HepG2 (cell line): ENCODE data around the gene MAPK12. TPM values are rescaled to one million over a fixed set of nuclear protein-coding genes. Genes with fewer than 3 reads are reported as not detected.

Experiments
- ATAC-seq: fragments of 200-7000 bp; cut with Tn5 transposase; 3 replicates; pipeline ENCODE4 v1.9.1; 2020; ENCODE audit warnings: mild to moderate bottlenecking, moderate library complexity
- BruUV-seq: library from RNA; stranded (reverse); fragments of 400-500 nt; replicated peaks from 2 replicates; lab custom pipeline; 2021; lab: Mats Ljungman, UMichigan
- CTCF ChIA-PET: fragments of 300-600 bp; formaldehyde crosslinking; extraction: SDS; loops from one replicate; lab custom pipeline; 2021; ENCODE audit warnings: low total read pairs, inconsistent platforms, low intra/inter-chr PET ratio; lab: Yijun Ruan, JAX
- POLR2A ChIA-PET: fragments of 350-600 bp; sonication (Branson Sonifier 250); formaldehyde crosslinking; loops from one replicate; lab custom pipeline; 2020; ENCODE audit warnings: antibody characterized with exemption, inconsistent platforms; lab: Yijun Ruan, JAX
- DNase-seq: peaks from one replicate; pipeline ENCODE4 v3.0.0-alpha.2; 2015; ENCODE audit warnings: low spot score
- FAIRE-seq: peaks from 3 replicates; lab custom pipeline; 2011; peaks lifted over from hg19 to GRCh38; lab: Jason Lieb, UNC
- H2AFZ ChIP-seq: one replicate; pipeline ENCODE4 v1.6.1; 2011; ENCODE audit warnings: low read length, inconsistent platforms
- H3K27ac ChIP-seq: fragments of 300-600 bp; 3 replicates; pipeline ENCODE4 v1.8.0; 2011; ENCODE audit warnings: mixed run types, mild to moderate bottlenecking, mixed read lengths, low read length, inconsistent platforms; ENCODE audit not compliant: insufficient read depth; ENCODE audit errors: extremely low read length
- H3K27me3 ChIP-seq, 2 experiments: fragments of 200-600 bp in 1 of 2; 2 replicates in 1 of 2; 3 replicates in 1 of 2; pipeline versions ENCODE4 v1.6.0 to v1.8.0; 2011; ENCODE audit warnings: low read length in 2 of 2, mild to moderate bottlenecking in 2 of 2, moderate library complexity in 2 of 2, inconsistent platforms in 1 of 2; ENCODE audit not compliant: insufficient read depth in 2 of 2, control insufficient read depth in 1 of 2
- H3K36me3 ChIP-seq, 2 experiments: fragments of 200-600 bp in 1 of 2; replicated peaks in 1 of 2; 2 replicates in 1 of 2; 3 replicates in 1 of 2; pipeline versions ENCODE4 v1.5.1 to v1.8.0; 2011; ENCODE audit warnings: low read length in 2 of 2, inconsistent platforms in 1 of 2; ENCODE audit not compliant: insufficient read depth in 2 of 2, control insufficient read depth in 1 of 2
- H3K4me1 ChIP-seq: 2 replicates; pipeline ENCODE4 v1.5.1; 2012; ENCODE audit warnings: low read length, inconsistent platforms; ENCODE audit not compliant: insufficient read depth
- H3K4me2 ChIP-seq: 2 replicates; pipeline ENCODE4 v1.6.0; 2011; ENCODE audit warnings: low read depth, low read length, inconsistent platforms
- H3K4me3 ChIP-seq, 3 experiments: fragments of 200-600 bp in 1 of 3; sonication (generic), shearing (Covaris generic) in 1 of 3; replicated peaks in 1 of 3; 2 replicates each; pipeline ENCODE4 v1.5.1; 2011 to 2016; ENCODE audit warnings: low read length in 3 of 3, inconsistent platforms in 2 of 3, low read depth in 2 of 3, mild to moderate bottlenecking in 2 of 3, control low read depth in 1 of 3, mixed read lengths in 1 of 3; ENCODE audit not compliant: insufficient read depth in 1 of 3
- H3K79me2 ChIP-seq: one replicate; pipeline ENCODE4 v1.6.1; 2011; ENCODE audit warnings: low read length, inconsistent platforms; ENCODE audit not compliant: insufficient read depth
- H3K9ac ChIP-seq: 2 replicates; pipeline ENCODE4 v1.6.0; 2011; ENCODE audit warnings: mild to moderate bottlenecking, low read depth, low read length, inconsistent platforms; ENCODE audit not compliant: insufficient read depth
- H3K9me3 ChIP-seq: 2 replicates; pipeline ENCODE4 v1.5.1; 2012; ENCODE audit warnings: mild to moderate bottlenecking, low read length
- H4K20me1 ChIP-seq: 2 replicates; pipeline ENCODE4 v1.6.0; 2011; ENCODE audit warnings: inconsistent platforms, mild to moderate bottlenecking, low read length, moderate library complexity; ENCODE audit not compliant: insufficient read depth
- AGO1 ChIP-seq: fragments of 200-400 bp; formaldehyde crosslinking; IDR thresholded peaks from 2 replicates; pipeline ENCODE4 v1.6.1; 2017; ENCODE audit warnings: mild to moderate bottlenecking, low read depth, low read length, moderate library complexity; ENCODE audit not compliant: poor library complexity, severe bottlenecking
- KAT2B ChIP-seq: fragments of 150-350 bp; IDR thresholded peaks from 2 replicates; pipeline ENCODE4 v1.6.1; 2014; ENCODE audit warnings: low read depth, low read length, borderline replicate concordance
- REST ChIP-seq, 2 experiments: IDR thresholded peaks; 2 replicates each; pipeline ENCODE4 v1.6.1; 2011 to 2012; ENCODE audit warnings: low read length in 2 of 2, borderline replicate concordance in 1 of 2, low read depth in 1 of 2, mild to moderate bottlenecking in 1 of 2, moderate library complexity in 1 of 2
- WGBS: methylation state at CpG from one replicate; pipeline ENCODE4 v1.1.6; 2017; ENCODE audit warnings: low lambda C conversion rate; 5-methylcytosine and 5-hydroxymethylcytosine counted together
- in situ Hi-C: cut with HindIII; loops from 2 replicates; pipeline ENCODE4 v1.10.0; 2017; ENCODE audit warnings: low pct_unique_long_range_greater_than_20kb; ENCODE audit not compliant: extremely low pct_ligation_motif_present
- intact Hi-C: fragments of 100-400 bp; cut with micrococcal nuclease; formaldehyde crosslinking; loops from one replicate; pipeline ENCODE4 v1.10.0; 2022; ENCODE audit not compliant: unreplicated experiment
- polyA plus RNA-seq, 8 experiments: library from polyadenylated mRNA; depleted of rRNA in 3 of 8; stranded (reverse) in 7 of 8; unstranded in 1 of 8; fragments of >200 nt; fragmentation: Illumina TruSeq in 4 of 8; extraction: Trizol in 4 of 8; gene quantifications; 2 replicates each; pipeline versions ENCODE4 v1.2.1 to v1.2.3, GENCODE V29; 2011 to 2016; ENCODE audit warnings: low read depth in 4 of 8, missing spikeins in 1 of 8, mixed read lengths in 1 of 8; ENCODE audit not compliant: insufficient read depth in 1 of 8
- total RNA-seq, 5 experiments: library from RNA; depleted of rRNA; stranded (reverse); fragments of >200 nt; fragmentation: Illumina TruSeq; extraction: Trizol; gene quantifications; 2 replicates each; pipeline ENCODE4 v1.2.3, GENCODE V29; 2016; ENCODE audit warnings: low read depth in 1 of 5

MAPK12 gene
- total and polyA plus RNA-seq, 2 of the 13 experiments (the other 11 are each of a cell fraction or from before 2014, with no cell fraction given) = 22.2 to 23.3 TPM

GRCh38 chr22:50266994-50267393 lies 5.5 kb upstream of the MAPK12 start (continued):
- no peak for TF ChIP-seq KAT2B

DNA sequence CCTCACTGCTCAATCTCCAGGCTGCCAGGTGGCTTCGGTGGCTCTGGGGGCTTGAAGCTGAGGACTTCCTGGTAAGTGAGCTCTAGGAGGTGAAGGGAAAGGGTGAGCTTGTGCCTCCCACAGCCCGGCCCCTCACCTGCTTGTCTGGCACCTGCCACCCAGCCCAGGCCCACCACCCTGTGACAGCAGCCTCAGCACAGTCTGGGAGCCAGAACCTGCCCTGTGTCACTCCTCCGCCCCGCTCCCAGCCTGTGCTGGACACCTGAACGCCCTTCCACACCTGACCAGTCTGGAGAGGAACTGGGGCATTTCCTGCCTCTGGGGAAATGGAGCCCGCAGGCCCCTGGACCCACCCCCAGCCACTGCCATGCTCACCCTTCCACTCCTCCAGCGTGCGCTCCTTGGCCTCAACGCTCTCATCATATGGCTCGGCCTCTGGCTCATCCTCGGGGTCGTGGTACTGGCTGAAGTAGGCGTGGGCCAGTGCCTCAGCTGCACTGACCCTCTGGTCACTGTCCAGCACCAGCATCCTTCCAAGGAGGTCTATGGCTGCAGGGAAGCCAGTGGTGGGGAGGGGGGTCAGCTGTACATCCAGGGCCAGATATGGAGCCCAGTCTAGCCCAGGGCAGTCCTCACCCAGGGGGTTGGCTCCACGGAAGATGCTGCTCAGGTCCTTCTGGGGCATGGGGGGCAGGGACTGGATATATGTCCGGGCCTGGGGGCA lies 3.6 kb upstream of the MAPK12 start:
- no peak overlapping the region for H3K4me3 ChIP-seq
- POLR2A ChIA-PET = no interaction called here

More for the DNA sequence above, 3.6 kb upstream of the MAPK12 start:
- no TSS peak for BruUV-seq
- H3K9me3 ChIP-seq = no peaks in the 10 kb centered on the region
- H3K79me2 ChIP-seq = no peaks in the 10 kb centered on the region
- H3K4me1 ChIP-seq = peaks cover 45% of the 10 kb centered on the region
- FAIRE-seq = no peak
- no peak overlapping the region for H2AFZ ChIP-seq
- in situ Hi-C loops (no loop called here), intact Hi-C loops (no loop called here)
- peaks cover 19 to 57% of the 10 kb centered on the region in 2 experiments for H3K27me3 ChIP-seq
- H4K20me1 ChIP-seq = peaks cover 4% of the 10 kb centered on the region; the same call in 1 of the 2 replicates
- DNase-seq = no peak
- no peak overlapping the region for H3K9ac ChIP-seq
- H3K27ac ChIP-seq = no peak overlapping the region
- peak; percentile 24 to 43; a peak in 3 of 4 replicates for TF ChIP-seq REST (IDR thresholded peaks at IDR 0.05; ENCODE audit: borderline replicate concordance in 1 of 2, low read depth in 1 of 2, low read length in 2 of 2)
- TF ChIP-seq AGO1 = no peak
- WGBS = 20% methylated on average over 4 of the region's 15 CpGs
- CTCF ChIA-PET = no interaction called here
- H3K4me2 ChIP-seq = no peak overlapping the region
- no peaks in the 10 kb centered on the region for H3K36me3 ChIP-seq
- ATAC-seq = no peak
